RWPE2 (cell line): ENCODE measurements around the gene SLC6A3.

Source experiments
- ATAC-seq: fragments of 200-7000 bp; cut with Tn5 transposase; 3 replicates; pipeline ENCODE4 v1.9.1; 2021; ENCODE audit warnings: low read depth
- DNase-seq: peaks from one replicate; pipeline ENCODE4 v3.0.0-alpha.2; 2020; ENCODE audit warnings: low spot score
- H3K27ac ChIP-seq: fragments of 450-650 bp; 2 replicates; pipeline ENCODE4 v1.5.1; 2017; ENCODE audit warnings: mild to moderate bottlenecking; ENCODE audit not compliant: poor library complexity, severe bottlenecking
- H3K27me3 ChIP-seq: fragments of 250-450 bp; sonication (Bioruptor Pico); 2 replicates; pipeline ENCODE4 v1.5.1; 2021; ENCODE audit warnings: mild to moderate bottlenecking, moderate library complexity; ENCODE audit not compliant: insufficient read depth, poor library complexity, severe bottlenecking
- H3K36me3 ChIP-seq: fragments of 250-450 bp; sonication (Bioruptor Pico); 2 replicates; pipeline ENCODE4 v1.5.1; 2020; ENCODE audit warnings: low read depth, mild to moderate bottlenecking, moderate library complexity
- H3K4me1 ChIP-seq: fragments of 250-450 bp; sonication (Bioruptor Pico); 2 replicates; pipeline ENCODE4 v1.5.1; 2021; ENCODE audit warnings: mild to moderate bottlenecking, moderate library complexity; ENCODE audit not compliant: insufficient read depth, poor library complexity, severe bottlenecking
- H3K4me3 ChIP-seq: fragments of 250-450 bp; sonication (Bioruptor Pico); 2 replicates; pipeline ENCODE4 v1.5.1; 2021; ENCODE audit warnings: mild to moderate bottlenecking, moderate library complexity; ENCODE audit not compliant: severe bottlenecking
- H3K9me3 ChIP-seq: fragments of 250-450 bp; sonication (Bioruptor Pico); 2 replicates; pipeline ENCODE4 v1.5.1; 2021; ENCODE audit warnings: mild to moderate bottlenecking, moderate library complexity; ENCODE audit not compliant: severe bottlenecking
- TF ChIP-seq, protein P1 (sequence below): fragments of 450-650 bp; IDR thresholded peaks from one replicate; pipeline ENCODE4 v1.5.1; 2017; ENCODE audit warnings: mild to moderate bottlenecking, moderate library complexity; ENCODE audit not compliant: poor library complexity, severe bottlenecking

SLC6A3 gene

DNA sequence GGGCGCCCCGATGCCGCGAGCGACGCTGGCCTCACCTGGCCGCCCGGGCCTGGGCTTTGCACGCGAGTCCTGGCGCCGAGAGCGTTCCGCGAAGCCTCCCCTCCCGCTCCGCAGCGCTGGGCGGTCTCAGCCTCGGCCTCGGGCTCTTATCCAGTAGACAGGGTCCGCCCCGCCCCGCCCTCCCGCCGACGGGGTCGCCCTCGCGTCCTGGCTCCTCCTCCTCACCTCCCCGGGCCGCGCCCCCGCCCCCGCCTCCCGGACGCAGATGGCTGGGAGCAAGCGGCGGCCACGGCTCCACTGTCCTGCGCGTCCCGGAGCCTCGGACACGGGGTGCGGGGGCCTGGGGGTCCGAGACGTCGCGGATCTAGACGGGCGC lies at the start of gene SLC6A3:
Gene SLC6A3, minus strand, starts transcription at position 128 of the 376 bp plus-strand sequence. CDS start 2,243 bp downstream, outside the sequence.
- H3K9me3 ChIP-seq, result peaks cover 4% of the 10 kb centered on the region
- no peaks in the 10 kb centered on the region for H3K36me3 ChIP-seq
- DNase-seq (peak; percentile 74), ATAC-seq (peak; percentile 58)
- peaks cover 94% of the 10 kb centered on the region for H3K27me3 ChIP-seq
- TF ChIP-seq, protein P1, sequence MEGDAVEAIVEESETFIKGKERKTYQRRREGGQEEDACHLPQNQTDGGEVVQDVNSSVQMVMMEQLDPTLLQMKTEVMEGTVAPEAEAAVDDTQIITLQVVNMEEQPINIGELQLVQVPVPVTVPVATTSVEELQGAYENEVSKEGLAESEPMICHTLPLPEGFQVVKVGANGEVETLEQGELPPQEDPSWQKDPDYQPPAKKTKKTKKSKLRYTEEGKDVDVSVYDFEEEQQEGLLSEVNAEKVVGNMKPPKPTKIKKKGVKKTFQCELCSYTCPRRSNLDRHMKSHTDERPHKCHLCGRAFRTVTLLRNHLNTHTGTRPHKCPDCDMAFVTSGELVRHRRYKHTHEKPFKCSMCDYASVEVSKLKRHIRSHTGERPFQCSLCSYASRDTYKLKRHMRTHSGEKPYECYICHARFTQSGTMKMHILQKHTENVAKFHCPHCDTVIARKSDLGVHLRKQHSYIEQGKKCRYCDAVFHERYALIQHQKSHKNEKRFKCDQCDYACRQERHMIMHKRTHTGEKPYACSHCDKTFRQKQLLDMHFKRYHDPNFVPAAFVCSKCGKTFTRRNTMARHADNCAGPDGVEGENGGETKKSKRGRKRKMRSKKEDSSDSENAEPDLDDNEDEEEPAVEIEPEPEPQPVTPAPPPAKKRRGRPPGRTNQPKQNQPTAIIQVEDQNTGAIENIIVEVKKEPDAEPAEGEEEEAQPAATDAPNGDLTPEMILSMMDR, result no peak
- no peak within 1 kb of the TSS for H3K4me3 ChIP-seq
- no peak within 1 kb of the TSS for H3K27ac ChIP-seq
- no peaks in the 10 kb centered on the region for H3K4me1 ChIP-seq

DNA sequence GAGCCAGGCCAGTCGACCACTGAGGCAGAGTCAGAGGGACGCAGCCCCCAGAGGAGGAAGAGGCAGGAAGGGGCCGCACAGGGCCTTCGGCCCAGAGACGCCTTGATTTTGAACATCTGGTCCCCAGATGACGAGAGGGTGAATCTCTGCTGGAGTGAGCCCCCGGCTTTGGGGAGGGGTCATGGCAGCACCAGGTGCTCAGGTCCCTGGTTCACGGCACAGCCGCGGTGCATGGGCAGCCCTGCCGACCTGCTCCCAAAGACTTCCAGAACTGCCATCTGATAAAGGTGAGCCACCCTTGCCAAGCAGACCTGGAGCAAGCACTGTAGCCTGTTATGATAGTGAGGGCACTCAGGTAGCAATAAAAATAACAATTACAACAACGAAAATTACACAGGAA lies 48.7 kb upstream of the SLC6A3 start:
- Histone ChIP-seq H3K27me3 (no peaks in the 10 kb centered on the region), H3K27ac (no peak overlapping the region), H3K9me3 (no peaks in the 10 kb centered on the region), H3K4me3 (no peak overlapping the region), H3K4me1 (no peaks in the 10 kb centered on the region), H3K36me3 (peaks cover 75% of the 10 kb centered on the region)
- TF ChIP-seq, protein P1, result no peak
- ATAC-seq (no peak), DNase-seq (no peak)

DNA sequence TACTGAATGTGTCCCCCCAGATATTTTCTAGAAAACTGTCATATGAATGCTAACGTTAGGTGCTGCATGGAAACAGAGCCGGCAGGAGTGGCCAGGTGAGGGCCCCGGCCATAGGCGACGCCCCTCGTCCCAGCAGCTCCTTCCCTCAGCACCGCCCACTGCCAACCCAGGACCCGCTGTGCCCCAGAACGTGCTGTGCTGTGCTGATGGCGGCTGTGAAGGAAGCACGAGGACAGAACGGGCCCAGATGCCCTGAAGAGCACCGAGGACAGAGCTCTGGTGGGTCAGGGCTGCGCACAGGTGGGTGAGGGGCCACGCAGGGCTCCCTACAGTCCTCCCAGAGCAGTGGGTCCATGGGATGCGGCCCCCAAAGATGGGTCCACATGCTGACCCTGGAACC lies 48.2 kb upstream of the SLC6A3 start:
- Histone ChIP-seq H3K4me3 (no peak overlapping the region), H3K27ac (no peak overlapping the region), H3K36me3 (peaks cover 75% of the 10 kb centered on the region), H3K4me1 (no peaks in the 10 kb centered on the region), H3K9me3 (no peaks in the 10 kb centered on the region), H3K27me3 (no peaks in the 10 kb centered on the region)
- no peak for DNase-seq
- ATAC-seq, result no peak
- TF ChIP-seq, protein P1, result no peak

DNA sequence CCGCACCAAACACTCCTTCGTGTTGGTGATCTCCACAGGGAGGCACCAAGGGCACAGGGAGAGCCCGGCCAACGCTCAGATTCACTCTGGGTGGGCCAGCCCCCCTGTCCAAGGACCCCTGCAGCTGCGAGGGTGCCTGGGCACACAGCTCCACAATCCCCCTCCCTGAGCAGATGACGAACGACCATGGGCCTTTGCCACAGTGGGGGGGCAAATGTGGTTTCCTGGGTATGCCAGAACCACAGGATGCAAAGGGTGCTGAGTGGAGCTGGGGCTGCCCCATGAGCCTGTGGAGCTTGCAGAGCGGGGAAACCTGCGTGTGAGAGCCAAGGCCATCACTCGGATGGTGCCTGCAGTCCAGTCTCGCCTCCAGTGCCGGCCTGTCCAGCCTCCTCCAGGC lies 47.5 kb upstream of the SLC6A3 start:
- TF ChIP-seq, protein P1, result no peak
- H3K4me1 ChIP-seq, result no peaks in the 10 kb centered on the region
- ATAC-seq, result no peak
- H3K4me3 ChIP-seq, result no peak overlapping the region
- H3K27me3 ChIP-seq, result no peaks in the 10 kb centered on the region
- DNase-seq, result no peak
- H3K9me3 ChIP-seq, result no peaks in the 10 kb centered on the region
- no peak overlapping the region for H3K27ac ChIP-seq
- H3K36me3 ChIP-seq, result peaks cover 77% of the 10 kb centered on the region

DNA sequence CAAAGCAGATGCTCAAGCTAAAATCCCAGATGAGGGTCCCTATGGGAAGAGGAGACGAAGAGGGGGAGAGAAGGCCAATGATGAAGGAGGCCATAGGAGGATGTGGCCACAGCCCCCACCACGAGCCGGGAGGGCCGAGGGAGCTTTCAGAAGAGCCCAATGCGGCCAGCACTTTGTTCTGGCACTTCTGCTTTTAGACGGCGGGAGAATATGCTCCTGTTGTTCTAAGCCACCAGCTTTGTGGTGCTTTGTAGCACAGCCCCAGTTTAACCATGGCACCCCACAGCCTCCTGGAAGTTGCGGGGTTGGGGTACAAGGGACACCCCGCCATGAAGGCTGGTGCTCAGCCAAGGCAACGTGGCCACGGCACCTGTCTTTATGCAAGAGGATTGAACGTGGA lies 45.1 kb upstream of the SLC6A3 start:
- TF ChIP-seq, protein P1, result no peak
- Histone ChIP-seq H3K36me3 (peaks cover 87% of the 10 kb centered on the region), H3K27me3 (no peaks in the 10 kb centered on the region), H3K4me3 (no peak overlapping the region), H3K27ac (no peak overlapping the region), H3K9me3 (no peaks in the 10 kb centered on the region), H3K4me1 (no peaks in the 10 kb centered on the region)
- DNase-seq (no peak), ATAC-seq (no peak)
